ENCODE data around the gene C11orf97.

- no peak for TF ChIP-seq CTCF (conservative IDR thresholded peaks at IDR 0.05 in 1 of 2, IDR thresholded peaks at IDR 0.05 in 1 of 2; ENCODE audit: extremely low read depth in 1 of 2, insufficient read depth in 1 of 2, low read depth in 1 of 2, low read length in 2 of 2)
- TF ChIP-seq EZH2 (IDR thresholded peaks at IDR 0.05; ENCODE audit: borderline replicate concordance, low read length), result no peak
Measured at GRCh38 chr11:94501522-94501921, 10.7 kb upstream of the C11orf97 start.

All from mammary epithelial cell (primary cell).